Right kidney (tissue), 9 donors: Measurements from ENCODE around the gene HSD17B2.
"Not testable (repeated sequence)": the region's sequence is repeated elsewhere in the genome, so short reads cannot be mapped to it uniquely, and the experiment has no call there.

ENCODE experiments used
- DNase-seq: peaks from one replicate; pipeline ENCODE4 v3.0.0-alpha.2; 2016
- long read RNA-seq, 8 donors: transcript quantifications; one replicate each; lab custom pipeline, GENCODE V29; 2026

HSD17B2 gene, protein sequence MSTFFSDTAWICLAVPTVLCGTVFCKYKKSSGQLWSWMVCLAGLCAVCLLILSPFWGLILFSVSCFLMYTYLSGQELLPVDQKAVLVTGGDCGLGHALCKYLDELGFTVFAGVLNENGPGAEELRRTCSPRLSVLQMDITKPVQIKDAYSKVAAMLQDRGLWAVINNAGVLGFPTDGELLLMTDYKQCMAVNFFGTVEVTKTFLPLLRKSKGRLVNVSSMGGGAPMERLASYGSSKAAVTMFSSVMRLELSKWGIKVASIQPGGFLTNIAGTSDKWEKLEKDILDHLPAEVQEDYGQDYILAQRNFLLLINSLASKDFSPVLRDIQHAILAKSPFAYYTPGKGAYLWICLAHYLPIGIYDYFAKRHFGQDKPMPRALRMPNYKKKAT
- long read RNA-seq, donor 1, transcript HSD17B2-201 (5 exons, 1,455 nt): major isoform, 14 of 20 reads
- long read RNA-seq, donor 1, partial matches to known transcripts: 6 of 20 reads
- long read RNA-seq, donor 1, other reads (novel, unspliced or antisense): 0 of 20 reads
- long read RNA-seq, donor 2, transcript HSD17B2-201 (5 exons, 1,455 nt): major isoform, 5 of 5 reads
- long read RNA-seq, donor 2, partial matches to known transcripts: 0 of 5 reads
- long read RNA-seq, donor 2, other reads (novel, unspliced or antisense): 0 of 5 reads
- long read RNA-seq, donor 3, transcript HSD17B2-201 (5 exons, 1,455 nt): major isoform, 6 of 14 reads
- long read RNA-seq, donor 3, partial matches to known transcripts: 7 of 14 reads
- long read RNA-seq, donor 3, other reads (novel, unspliced or antisense): 0 of 14 reads
- long read RNA-seq, donor 4, partial matches to known transcripts: 0 of 2 reads
- long read RNA-seq, donor 4, other reads (novel, unspliced or antisense): 0 of 2 reads
- long read RNA-seq, donor 5, partial matches to known transcripts: 0 of 1 reads
- long read RNA-seq, donor 5, other reads (novel, unspliced or antisense): 0 of 1 reads
- long read RNA-seq, donor 6, transcript HSD17B2-201 (5 exons, 1,455 nt): major isoform, 5 of 5 reads
- long read RNA-seq, donor 6, partial matches to known transcripts: 0 of 5 reads
- long read RNA-seq, donor 6, other reads (novel, unspliced or antisense): 0 of 5 reads
- long read RNA-seq, donor 7: 0 reads
- long read RNA-seq, donor 8, transcript HSD17B2-201 (5 exons, 1,455 nt): major isoform, 9 of 15 reads
- long read RNA-seq, donor 8, partial matches to known transcripts: 5 of 15 reads
- long read RNA-seq, donor 8, other reads (novel, unspliced or antisense): 0 of 15 reads

- no peak for DNase-seq
Measured at GRCh38 chr16:82034981-82035612, at the start of gene HSD17B2. Gene HSD17B2 (plus strand): TSS chr16:82035253. CDS start chr16:82035425, 172 bp downstream.

GRCh38 chr16:81987121-81987520, 47.9 kb upstream of the HSD17B2 start:
- no peak for DNase-seq

- DNase-seq: no peak
Measured at GRCh38 chr16:81987706-81988105, 47.3 kb upstream of the HSD17B2 start.

DNA sequence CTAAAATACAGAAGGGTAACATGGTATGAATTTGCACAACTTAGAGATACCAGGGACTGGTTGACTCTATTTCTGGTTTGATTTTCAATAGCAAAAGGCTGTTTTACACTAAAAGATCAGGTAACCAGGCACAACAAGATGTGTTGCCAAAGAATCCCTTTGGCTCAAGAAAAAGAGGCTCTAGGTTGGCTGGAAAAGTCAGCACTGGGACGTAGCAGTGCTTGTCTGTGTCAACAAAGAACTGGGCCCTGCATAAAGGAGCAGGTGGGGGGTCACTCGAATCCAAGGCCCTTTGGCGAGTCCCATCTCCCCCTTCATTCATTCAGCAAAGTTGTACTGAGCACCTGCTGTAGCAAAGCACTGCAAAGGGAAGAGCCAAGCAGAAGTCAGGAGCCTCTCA, 42.2 kb upstream of the HSD17B2 start:
- no peak for DNase-seq

DNA sequence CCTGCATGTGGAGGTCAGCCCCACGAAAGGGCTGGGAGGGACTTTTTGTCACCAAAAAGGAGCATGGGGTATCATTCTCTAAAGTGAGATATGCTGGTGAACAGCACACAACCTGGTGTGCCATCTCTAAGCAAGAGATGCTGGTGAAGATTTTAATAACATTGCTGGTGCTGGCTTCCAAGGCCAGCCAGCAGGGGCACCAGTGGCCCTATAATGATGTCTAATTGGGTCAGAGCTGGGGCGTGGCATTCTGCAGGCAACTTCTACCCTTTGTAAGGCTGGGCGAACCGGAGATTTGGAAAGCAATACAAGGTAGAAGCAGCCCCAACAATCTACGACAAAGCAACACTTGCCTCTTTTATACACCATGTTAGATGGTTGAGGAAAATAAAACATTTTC, 40.6 kb upstream of the HSD17B2 start:
- DNase-seq: no peak

- no peak for DNase-seq
Measured at GRCh38 chr16:81995651-81996050, 39.4 kb upstream of the HSD17B2 start.

DNA sequence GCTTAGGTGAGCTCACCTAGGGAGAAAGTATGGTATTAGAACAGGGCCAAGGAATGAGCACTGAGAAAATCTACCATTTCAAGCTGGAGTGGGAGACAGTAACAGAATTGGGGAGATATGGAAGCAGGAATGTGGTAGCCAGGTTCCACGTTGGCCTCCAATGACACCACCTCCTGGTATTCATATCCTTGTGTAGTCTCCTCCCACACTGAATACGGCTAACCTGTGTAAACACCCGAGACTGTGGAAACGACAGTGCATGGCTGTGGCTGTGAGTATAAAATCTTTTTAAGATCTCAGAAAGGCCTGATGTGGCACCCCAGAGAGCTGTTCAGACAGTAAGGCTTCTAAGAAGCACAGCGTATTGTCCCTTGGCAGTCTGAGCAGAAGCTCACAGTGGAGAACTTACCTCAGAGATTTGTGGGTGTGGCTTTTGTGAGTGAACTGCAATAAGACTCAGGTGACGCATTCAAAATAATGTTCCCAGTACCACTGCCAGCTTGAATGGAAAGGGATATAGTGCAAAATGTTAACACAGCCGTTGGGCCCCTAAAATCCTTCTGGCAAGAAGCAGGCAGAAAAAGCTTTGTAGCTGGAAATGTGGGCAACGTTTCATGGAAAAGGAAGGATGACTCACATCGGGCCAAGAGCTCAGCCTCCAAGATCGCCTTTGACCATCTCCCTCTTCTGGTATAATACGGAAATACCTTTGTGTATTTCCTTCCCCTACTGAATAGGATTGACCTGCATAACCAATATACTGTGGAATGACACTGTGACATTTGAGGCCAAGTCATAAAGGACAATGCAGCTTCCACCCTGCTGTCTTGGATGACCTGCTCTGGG, 38.2 kb upstream of the HSD17B2 start:
- DNase-seq: no peak

DNA sequence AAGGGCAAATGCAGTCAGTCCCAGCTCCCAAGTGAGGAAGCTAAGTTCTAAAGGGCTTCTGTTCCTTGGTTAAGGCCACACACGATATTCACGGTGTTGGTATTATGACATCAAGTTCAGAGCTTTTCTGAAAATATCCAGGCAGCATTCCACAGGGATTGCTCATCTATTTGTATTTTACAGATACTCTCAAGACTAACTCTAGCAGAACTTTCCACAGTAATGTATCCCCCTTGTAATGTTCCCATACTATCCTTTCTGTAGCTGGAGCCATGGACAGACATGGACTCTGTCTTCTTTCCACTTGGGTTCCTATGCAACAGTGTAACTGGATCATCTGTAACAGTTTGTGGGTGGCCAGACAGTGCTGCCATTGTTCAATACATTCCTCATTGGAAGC, 37.3 kb upstream of the HSD17B2 start:
- DNase-seq: no peak

DNA sequence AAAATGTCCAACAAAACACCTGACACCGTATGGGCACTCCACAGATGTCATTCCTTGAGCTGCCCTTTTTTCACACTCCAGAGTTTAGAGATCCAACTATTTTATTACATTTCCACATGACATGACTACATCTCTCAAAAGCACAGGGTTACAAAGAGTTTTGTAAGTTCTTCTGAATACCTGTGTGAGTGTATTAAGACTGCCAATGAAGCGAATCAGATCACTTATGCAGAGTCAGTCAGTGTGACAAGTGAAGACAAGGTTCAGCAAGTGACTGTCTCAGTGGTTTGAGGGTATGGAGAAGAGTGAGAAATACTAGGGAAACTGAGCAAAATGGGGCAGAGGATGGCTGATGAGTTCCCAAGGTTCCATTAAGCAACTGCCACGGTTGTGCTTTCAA, 32.2 kb upstream of the HSD17B2 start:
- no peak for DNase-seq

- DNase-seq: peak; percentile 26
Measured at GRCh38 chr16:82004601-82005000, 30.5 kb upstream of the HSD17B2 start.

GRCh38 chr16:82005027-82005830, 29.8 kb upstream of the HSD17B2 start:
- peak; percentile 42 for DNase-seq

- no peak for DNase-seq
Measured at GRCh38 chr16:82006036-82006435, 29.0 kb upstream of the HSD17B2 start.

DNA sequence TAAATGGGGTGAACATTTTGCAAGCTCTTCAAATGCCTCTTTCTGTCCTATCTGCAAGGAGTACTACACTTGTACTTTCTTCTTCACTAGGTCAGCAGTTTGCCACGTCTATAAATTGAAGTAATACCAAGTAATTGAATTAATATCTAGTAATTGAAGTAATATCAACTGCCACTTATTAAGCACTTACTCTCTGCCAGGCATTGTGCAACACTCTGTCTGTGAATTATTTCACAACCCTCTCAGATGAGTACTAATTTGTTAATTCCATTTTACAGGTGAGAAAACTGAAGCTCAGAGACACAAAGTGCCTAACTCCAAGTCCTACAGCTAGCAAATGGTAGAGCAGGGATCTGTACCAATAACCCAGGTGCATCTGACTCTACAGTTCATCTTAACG, 27.9 kb upstream of the HSD17B2 start:
- no peak for DNase-seq

GRCh38 chr16:82008957-82009592, 26.0 kb upstream of the HSD17B2 start:
- no peak for DNase-seq

DNA sequence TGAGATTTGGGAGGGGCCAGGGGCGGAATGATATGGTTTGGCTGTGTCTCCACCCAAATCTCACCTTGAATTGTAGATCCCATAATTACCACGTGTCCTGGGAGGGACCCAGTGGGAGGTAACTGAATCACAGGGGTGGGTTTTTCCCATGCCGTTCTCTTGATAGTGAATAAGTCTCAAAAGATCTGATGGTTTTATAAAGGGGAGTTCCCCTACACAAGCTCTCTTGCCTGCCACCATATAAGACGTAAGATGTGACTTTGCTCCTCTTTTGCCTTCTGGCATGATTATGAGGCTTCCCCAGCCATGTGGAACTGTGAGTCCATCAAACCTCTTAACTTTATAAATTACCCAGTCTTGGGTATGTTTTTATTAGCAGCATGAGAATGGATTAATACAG, 25.3 kb upstream of the HSD17B2 start:
- DNase-seq: not testable (repeated sequence)

- no peak for DNase-seq
Measured at GRCh38 chr16:82010649-82011048, 24.4 kb upstream of the HSD17B2 start.

- DNase-seq: peak; percentile 72
Measured at GRCh38 chr16:82011199-82011641, 23.8 kb upstream of the HSD17B2 start, which contains the start of gene SDR42E1. Gene SDR42E1 (minus strand): TSS chr16:82011470. CDS start chr16:82000858, 10,612 bp downstream.

DNA sequence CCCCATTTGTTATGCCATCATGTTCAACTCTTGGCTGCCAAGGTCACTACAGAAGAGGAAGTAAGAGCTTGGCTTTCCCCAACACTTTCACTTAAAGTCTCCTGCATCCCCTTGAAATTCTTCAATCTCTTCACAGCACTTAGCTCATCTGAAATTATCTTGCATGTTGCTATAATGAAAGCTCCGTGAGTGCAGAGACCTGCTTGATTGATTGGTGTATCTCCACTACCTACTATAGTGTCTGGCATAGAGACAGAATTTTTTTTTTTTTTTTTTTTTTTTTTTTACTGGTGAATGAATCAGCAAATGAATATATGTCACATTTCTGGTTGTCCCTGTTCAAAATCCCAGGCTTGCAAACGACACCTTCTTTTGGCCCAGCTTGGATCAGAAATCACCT, 21.9 kb upstream of the HSD17B2 start:
- no peak for DNase-seq

- DNase-seq: no peak
Measured at GRCh38 chr16:82016263-82016662, 18.8 kb upstream of the HSD17B2 start.
